LoVo (cell line): ENCODE results near the gene PAX8.
A peak's percentile ranks its signal among the peaks of the same experiment; 100 is the strongest.
"Not testable (repeated sequence)": the region's sequence is repeated elsewhere in the genome, so short reads cannot be mapped to it uniquely, and the experiment has no call there.

Experiments used
- DNase-seq: peaks from one replicate; pipeline ENCODE4 v3.0.0-alpha.2; 2016; ENCODE audit warnings: low spot score

PAX8 gene

DNA sequence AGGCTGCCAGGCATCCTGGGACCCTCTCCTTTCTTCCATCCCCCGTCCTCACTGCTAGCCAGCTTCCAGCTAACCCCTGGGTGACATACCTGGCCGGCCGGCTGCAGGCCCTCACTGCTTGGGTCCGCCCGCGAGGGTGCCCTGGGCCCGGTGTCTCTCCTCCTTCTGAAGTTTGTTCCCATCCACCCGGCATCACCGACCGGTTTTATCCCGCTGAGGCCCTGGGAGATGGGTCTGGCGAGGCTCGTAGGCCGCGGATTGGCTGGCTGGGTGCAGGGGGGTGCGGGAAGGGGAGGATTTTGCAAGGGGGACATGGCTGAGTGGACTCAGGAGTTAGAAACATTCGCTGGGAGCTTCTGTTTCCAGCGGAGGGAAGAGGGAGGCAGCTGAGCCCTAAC lies at the start of gene PAX8:
TSS of gene PAX8 (minus strand) at position 180 of the 398 bp plus-strand sequence. CDS start 527 bp downstream, outside the sequence.
- DNase-seq, result no peak

DNA sequence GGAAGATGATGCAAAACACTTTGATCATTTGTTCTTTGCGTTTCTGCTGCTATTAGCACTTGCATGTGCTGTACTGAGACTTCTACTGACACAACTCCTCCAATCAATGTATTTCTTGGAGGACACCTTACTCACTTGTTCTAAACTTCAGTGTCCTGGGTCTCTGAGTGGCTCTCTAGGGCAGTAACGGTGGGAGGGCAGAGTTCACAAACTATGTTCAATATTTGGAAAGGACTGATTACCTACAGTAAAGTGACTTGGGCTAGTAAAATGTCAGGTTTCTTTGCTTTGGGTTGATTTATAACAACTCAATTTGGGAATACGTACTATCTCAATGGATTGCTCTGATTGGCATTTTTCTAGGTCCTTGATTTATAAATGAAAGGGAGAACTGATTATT lies 49.3 kb upstream of the PAX8 start:
- DNase-seq, result no peak

DNA sequence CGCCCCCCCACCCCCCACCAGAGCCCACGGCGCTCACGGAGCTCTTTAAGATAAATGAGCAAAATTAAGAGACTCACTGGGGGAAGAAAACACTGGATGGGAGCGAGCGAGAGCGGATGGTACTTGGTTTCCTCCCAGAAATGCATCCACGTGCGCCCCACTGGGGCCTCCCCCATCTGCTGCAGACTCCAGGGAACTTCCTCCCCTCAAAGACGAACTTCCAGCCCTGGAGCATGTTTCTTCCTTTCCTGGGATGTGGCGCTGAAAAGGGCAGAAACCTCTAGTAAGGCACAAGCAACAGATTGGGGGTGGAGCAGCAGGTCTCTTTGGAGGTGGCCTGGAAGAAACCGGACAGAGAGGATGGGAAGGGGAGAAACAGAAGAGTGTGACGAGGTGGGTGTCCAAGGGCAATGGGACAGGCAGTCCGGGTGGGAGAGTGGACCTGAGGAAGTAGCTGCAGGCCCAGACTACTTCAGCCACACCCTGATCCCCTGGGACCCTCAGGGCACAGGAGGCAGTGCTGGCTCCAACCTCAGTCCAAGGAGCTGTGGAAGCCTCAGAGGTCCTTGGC lies 46.5 kb upstream of the PAX8 start:
- not testable (repeated sequence) for DNase-seq

DNA sequence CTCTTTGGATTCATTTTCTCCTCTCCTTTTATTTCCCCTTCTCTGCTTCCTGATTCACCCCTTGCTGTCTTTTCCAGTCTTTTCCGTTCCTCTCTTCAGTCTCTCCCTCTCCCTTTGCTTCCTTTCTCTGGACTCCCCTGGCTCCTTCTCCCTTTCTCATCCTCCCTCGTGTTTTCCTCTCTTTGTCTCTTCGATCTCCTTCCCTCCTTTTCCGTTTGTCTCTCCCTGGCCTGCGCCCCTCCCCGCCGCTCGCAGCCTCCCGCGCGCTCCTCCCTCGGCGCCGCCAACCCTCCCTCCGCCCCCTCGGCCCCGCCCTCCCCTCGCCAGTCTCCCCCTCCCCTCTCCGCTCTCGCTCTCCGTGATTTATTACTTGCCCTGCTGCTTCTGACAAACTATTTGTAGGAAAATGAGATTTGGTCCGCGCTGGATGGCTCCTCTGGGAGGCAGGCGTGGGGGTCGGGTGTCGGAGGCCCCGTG lies 46.0 kb upstream of the PAX8 start:
- DNase-seq, result peak; percentile 68

DNA sequence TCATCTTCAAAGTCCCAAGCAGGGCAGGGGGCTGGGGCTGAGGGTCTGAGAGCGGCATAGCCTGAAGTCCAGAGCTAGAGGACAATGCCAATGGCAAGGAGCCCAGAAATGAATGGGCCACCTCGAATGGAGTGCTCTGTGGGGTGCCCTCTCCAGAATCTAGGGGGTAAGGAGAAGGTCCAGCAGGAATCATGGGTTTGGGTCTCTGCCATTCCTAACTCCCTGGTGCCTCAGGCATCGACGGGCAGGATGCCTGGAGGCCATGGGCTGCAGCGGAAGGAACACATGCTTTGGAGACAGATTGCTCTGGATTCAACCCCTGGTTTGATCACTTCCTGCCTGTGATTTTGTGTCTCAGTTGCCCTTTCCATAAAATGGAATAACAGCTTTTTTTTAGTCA lies 44.4 kb upstream of the PAX8 start:
- DNase-seq, result not testable (repeated sequence)

DNA sequence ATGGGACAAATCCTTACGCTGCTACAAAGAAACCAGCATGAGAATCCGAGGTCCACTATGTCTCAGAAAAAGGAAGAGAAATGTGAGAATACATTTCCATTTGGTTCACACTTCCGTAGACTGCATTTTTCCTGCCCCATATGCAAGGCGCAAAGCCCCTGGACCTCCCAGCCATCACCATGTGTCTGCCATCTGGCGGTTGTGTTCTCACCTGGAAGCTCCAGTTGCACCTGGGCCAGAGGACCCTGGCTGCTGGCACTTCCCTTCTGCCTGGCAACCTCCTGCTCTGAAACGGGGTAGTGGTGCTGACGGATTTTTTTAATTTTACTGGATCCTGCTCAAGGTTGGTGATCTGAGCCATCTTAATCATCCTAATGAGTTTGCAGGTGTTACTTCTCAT lies 41.4 kb upstream of the PAX8 start:
- DNase-seq, result not testable (repeated sequence)

DNA sequence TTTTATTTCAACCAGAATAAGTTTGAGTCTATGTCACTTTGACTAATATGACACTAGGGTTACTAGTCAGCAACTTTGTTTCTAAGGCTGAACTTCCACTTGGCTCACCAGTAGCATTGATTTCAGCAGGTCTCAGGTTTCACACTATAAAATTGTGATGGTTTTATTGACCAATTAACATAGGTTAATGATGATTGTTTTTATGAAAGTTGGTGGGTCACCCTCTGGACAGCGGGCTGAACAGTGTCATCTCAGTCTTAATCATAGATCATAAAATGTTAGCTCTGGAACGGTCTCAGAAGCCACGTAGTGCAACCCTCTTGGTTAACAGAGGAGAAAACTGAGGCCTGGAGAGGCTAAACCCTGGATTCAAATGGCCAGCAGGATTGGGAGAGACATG lies 40.2 kb upstream of the PAX8 start:
- DNase-seq, result not testable (repeated sequence)

DNA sequence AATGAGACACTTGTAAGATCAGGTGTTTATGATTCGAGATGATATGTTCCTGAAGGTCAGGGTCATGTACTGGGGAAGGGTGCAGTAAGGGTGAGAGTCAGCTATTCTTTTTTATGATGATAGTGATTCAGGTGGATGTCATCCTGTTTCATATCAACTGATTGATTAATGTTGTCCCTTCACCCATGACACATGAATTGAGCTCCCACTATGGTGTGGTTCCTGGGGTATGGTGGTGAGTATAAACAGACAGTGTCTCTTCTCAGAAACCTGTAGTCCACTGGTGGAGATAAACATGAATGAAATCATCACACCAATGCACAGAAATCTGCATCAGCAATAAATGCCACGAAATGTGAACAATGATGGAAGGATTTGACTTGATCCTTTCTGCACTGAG lies 37.4 kb upstream of the PAX8 start:
- DNase-seq, result no peak

DNA sequence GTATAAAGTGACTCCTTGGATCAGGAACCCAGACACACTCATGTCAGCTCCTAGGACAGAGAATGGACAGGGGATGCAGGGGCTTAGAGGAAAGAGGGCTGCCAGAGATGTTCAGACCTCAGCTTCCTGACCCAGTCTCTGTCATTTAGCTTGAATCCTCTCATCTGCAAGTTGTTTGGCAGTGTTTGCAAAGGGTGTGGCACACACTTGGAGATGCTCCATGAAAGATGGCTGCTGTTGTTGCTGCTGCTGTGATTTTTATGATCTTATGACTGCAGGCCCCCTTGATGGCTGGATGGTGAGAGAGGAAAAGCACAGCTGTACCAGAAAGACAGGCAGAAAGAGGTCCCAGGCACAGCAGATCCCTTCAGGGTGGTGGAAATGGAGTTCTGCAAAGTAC lies 35.9 kb upstream of the PAX8 start:
- not testable (repeated sequence) for DNase-seq

DNA sequence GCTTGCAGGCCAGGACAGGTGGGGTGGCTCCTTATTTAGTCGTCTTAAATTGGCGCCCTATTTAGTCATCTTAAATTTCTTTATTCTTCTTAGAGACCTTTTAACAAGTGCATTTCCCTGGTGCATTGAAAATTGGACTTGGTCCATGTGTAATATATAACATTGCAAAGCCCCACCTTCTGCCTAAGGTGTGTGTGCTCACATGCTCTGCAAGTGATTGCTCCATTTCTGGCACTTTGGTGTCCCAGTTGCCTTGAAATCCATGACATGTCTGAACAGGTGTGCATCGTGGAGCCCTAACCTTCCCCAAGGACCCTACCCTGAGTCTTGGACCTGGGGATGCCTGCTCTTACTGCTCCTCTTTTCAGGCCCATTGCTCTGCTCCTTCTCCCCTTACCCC lies 35.5 kb upstream of the PAX8 start:
- DNase-seq, result not testable (repeated sequence)

DNA sequence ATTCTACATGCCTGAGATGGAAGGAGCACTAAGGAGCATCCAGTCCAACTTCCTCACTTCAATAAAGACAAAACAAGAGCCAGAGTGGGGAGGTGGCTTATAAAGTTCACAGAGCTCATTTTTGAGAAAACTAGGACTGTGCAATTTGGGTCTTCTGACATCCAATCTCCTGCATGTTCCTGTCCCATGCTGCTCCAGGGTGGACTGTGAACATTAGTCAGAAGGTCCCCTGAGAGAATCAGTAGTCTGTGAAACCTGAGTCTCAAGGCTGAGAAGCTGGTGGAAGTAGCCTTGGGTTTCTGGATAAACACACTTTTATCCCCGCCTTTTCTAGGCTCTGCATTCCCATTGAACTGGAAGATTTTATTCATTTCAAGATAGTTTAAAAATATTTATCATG lies 33.1 kb upstream of the PAX8 start:
- DNase-seq, result not testable (repeated sequence)

DNA sequence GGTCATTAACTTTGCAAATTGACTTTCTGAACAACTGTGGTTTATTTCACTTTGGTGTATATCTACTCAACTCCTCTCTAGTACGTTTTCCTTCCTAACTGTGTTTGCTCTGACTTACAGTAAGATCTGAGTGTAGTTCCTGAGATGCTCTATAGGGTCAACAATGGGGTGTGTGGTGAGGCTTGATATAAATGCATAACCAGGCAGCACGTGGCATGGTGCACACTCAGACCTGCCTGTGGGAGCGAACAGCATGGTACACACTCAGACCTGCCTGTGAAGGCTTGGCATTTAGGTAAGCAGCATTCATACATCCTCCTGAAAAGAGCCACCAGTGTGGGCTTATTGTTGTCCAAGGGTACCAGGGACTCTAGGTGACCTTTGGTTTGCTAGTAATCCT lies 32.5 kb upstream of the PAX8 start:
- not testable (repeated sequence) for DNase-seq

DNA sequence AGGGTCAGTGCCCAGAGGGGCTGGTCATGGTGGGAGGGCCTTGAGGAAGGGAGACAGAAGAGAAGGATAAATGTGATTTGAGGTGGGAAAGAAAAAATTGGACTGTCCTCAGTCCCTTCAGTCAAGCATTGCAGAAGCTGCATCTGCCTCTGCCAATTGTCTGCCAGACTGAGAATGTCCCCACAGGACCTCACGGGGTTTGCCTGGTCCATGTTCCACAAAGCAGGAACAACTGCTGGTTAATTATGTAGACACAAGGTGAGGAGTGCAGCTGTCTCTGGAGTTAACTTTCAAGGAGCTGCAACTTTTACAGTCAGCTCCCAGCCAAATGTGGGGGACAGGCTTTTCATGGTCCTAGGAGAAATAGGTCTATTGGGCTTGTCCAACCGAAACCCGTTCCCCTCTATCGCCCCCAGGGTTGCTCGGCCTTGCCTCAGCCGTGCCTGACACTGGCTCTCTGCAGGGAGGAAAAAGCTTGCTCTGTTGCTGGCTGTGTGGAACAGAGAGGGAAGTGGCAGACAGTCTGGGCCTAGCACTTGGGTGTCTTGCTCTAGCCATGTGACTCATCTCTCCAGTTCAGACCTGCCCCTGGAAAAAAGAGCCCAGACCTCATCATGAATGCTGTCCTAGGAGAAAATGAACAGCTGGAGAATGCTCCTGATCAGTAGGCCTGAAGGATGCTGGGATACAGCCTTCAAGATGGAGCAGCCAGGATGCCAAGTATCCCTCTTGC lies 31.1 kb upstream of the PAX8 start:
- DNase-seq, result no peak

DNA sequence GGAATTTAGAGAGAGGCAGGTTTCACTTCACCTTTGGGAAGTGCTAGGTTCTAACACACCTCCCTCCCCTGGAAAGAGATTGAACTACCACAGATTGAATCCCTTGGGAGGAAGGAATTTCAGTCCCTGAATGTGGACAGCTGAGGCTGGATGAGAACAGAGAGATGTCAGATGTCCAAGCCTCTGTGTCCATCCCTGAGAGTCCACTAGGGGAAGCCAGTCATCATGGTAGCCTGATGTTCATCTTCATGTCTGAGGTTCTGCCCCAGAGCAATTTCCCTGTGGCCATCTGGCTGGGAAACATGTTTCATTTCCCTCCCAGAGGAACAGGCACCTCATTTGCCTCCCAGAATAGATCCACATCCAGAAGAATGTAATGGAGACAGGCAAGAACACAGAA lies 30.1 kb upstream of the PAX8 start:
- DNase-seq, result not testable (repeated sequence)

DNA sequence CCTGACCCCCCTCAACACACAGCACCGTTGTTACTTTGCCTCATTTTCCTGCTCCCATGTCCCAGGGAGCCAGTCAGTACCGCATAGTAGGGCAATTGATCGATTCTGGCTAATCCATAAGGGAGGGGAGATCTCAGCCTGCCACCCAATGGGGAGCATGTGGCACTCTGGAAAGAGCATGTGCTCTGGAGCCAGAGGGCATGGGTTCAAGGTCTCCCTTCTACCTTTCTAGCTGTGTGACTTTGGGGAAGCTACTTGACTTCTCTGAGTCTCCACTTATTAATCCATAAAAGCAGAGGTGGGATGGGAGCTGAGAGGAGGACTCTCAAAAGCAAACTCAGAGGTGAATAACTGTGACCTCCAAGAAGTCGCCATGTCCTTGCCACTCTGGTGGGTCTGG lies 27.5 kb upstream of the PAX8 start:
- DNase-seq, result not testable (repeated sequence)

DNA sequence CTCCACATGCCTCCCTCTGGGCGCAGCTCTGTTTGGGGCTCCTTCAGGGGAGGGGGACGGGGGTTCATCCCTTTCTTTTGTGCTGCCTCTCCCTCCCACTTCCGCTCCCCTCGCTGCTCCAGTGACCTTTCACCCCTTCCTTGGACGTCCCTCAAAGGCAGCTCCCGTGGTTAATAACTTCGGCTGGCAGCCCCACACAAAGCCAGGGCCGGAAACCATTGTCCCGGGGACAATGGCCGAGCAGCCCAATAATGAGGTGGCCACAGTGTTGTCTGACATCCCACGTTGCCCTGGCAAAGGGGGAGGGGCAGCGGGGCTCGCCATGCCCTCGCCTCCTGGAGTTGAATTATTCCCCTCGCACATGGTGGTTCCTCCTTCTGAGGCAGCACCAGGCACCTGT lies 27.0 kb upstream of the PAX8 start:
- DNase-seq, result not testable (repeated sequence)

DNA sequence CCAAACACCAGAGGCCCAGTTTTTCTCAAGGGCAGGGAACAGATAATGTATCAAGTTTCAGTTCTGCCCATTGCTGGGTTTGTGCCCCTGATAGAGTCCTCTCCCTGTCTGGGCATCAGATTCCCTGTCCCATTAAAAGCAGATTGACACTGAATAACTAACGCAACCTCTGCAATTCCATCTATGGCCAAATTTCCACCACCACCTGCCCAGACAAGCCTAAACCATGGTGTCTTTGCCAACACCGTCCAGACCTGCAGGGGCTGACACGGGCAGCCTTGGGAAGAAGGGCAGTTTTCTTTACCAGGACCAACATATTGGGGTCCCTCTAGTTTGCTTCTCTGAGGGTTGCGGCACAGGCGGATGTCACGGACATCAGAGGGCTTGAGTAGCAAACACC lies 26.4 kb upstream of the PAX8 start:
- DNase-seq, result no peak

DNA sequence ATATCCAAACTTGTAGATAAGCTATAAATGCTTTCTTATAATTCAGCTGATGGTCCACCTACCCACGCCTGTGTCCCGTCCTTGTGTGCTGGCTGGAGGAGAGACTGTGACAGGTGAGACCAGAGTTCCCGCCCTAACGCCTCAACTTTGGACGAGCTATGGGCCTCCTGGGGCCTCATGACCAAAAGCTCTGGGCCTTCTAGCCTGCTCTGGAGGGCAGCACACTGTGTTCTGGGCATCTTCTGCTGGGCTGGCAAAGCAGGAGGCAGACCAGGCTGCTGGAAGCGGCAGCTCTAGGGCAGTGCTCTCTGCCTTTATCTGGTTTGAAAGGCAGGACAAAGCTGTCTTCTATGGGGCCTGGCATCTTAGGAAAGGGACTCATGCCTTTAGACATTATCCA lies 26.0 kb upstream of the PAX8 start:
- DNase-seq, result no peak

DNA sequence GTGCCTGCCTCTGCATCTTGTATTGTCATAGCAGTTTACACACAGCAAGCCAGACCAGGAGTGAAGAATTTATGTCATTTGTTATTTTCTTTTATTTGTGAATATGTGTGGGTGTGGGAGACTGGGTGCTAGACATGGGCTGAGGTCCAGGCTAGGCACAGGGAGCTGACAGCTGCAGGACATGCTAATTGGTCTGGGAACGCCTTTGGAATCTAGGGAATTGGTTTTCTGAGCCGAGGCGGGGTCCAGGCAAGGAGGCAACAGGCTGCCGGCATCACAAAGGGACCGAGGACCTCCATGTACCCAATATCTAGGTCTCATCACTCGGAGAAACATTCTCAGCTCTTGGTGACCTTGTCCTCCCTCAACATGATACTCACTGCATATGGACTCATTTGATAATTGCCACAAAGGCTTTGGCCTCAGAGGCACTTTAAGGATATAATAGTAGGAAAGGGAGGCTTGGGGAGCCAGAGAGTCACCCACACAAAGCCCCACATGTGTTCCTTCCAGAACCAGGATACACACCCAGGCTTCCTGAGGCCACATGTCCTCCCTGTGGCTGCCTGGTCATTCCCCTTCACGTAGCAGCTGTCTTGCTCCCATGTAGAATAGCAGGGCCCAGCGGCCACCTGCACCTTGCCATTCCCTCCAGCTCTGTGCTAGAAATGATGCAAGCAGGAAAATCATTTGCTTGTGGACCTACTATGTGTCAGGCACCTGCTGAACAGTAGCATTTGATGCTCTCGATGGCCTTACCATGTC lies 23.7 kb upstream of the PAX8 start:
- DNase-seq, result not testable (repeated sequence)

DNA sequence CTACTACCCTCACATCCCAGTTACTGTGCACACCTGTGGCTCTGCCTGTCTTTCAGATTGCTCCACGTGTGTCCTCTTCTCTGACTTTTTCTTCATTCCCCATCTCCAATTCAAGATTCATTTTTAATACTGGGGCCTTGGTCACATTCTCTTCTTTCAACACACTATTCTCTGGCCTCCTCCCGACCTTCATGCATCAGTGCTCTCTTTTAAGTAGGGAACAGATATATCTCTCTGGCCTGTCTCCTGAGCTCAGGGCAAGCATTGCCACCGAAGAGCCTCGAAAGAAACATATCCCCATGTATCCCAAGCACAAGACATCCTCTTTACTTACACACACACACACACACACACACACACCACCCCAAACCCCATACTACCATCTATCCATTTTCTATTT lies 21.6 kb upstream of the PAX8 start:
- no peak for DNase-seq

DNA sequence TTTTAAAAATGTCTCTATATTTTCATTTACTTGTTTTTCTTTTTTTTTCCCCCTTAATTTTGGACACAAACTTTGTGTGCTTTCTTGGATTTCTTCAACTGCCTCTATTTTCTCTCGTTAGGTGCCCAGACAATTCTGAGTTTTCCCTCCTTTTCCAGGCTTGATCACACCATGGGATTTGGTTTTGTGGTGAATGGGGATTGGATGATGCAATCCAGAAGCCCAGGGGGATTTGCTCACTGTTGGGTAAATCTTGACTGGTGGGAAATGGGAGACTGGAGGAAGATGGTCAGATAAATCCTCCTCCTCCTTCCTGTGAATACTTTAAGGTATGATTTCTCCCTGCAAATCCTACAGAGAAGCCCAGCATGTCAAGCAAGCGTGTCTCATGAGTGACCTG lies 19.5 kb upstream of the PAX8 start:
- DNase-seq, result no peak

DNA sequence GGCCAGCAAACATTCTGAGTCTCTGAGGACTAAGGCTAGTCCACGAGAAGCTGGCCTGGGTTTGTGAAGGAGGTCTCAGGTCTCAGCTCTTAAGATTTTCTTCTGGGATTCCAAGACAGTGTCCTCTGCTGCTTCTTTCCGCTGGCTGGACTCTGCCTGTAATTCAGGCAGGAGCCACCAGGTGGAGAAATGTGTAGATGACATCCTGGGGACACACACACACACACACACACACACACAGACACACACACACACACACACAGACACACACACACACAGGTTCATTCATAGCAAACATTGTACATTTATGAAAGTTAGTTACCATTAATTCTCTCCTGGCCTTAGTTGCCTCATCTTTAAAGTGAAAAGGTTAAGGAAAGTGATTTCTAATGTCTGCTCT lies 18.9 kb upstream of the PAX8 start:
- not testable (repeated sequence) for DNase-seq

DNA sequence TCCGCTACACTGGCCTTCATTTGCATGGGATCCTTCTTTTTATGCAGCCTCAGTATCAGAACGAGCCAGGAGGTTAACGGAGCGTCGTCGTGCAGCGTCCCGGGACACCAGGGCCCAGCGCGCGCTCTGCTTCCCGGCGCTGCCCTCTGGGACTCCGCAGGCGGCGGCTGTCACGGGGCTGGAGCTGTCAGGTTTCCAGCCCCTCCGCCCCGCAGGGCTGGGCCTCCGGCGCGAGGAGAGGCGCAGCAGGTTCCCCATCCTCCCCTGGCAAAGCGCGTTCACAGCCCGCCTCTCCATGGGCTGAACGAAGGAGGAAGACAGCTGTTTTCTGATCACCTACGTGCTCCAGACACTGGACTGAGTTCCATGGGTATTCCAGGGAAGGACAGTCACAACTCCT lies 12.5 kb upstream of the PAX8 start:
- no peak for DNase-seq
